Measurements from ENCODE around the gene MAGEB17.

Gene MAGEB17

DNA sequence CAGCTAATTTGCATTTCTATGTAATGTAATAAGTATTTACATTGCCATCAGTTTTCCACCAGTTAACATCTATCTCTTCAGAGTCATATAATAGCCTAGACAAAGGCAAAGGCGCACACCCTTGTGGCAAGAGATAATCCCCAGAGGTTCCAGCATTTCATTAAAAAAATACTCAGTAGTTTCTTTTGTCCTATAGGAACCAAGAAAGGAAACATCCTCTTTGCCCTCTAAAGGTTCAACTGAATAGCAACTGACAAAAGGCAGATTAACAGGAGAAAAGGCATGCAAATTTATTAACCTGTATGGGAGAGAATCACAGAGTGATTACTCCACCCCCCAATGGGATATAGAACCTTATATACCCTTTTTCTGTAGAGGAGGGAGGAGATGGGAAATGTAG, 48.4 kb downstream of the MAGEB17 start:
- TF ChIP-seq MYC (IDR thresholded peaks at IDR 0.05; ENCODE audit: low read depth, low read length) (no peak), POLR2A (IDR thresholded peaks at IDR 0.05; ENCODE audit: extremely low read depth, insufficient read length) (no peak)
- TF ChIP-seq, protein P1, sequence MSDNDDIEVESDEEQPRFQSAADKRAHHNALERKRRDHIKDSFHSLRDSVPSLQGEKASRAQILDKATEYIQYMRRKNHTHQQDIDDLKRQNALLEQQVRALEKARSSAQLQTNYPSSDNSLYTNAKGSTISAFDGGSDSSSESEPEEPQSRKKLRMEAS (IDR thresholded peaks at IDR 0.05; ENCODE audit: low read depth, low read length), result no peak
- TF ChIP-seq, protein P2, sequence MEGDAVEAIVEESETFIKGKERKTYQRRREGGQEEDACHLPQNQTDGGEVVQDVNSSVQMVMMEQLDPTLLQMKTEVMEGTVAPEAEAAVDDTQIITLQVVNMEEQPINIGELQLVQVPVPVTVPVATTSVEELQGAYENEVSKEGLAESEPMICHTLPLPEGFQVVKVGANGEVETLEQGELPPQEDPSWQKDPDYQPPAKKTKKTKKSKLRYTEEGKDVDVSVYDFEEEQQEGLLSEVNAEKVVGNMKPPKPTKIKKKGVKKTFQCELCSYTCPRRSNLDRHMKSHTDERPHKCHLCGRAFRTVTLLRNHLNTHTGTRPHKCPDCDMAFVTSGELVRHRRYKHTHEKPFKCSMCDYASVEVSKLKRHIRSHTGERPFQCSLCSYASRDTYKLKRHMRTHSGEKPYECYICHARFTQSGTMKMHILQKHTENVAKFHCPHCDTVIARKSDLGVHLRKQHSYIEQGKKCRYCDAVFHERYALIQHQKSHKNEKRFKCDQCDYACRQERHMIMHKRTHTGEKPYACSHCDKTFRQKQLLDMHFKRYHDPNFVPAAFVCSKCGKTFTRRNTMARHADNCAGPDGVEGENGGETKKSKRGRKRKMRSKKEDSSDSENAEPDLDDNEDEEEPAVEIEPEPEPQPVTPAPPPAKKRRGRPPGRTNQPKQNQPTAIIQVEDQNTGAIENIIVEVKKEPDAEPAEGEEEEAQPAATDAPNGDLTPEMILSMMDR (IDR thresholded peaks at IDR 0.05; ENCODE audit: low read depth, low read length), result no peak
- no peak for DNase-seq (ENCODE audit: low read depth)
- H3K4me3 ChIP-seq (ENCODE audit: low read depth, low read length), result no peak overlapping the region

Measured in NB4 (cell line).